K562 (cell line): ENCODE results near the gene OBSL1. TPM values are rescaled to one million over a fixed set of nuclear protein-coding genes. Genes with fewer than 3 reads are reported as not detected.

Experiments used
- CAMTA2 ChIP-seq: fragments of 250-450 bp; sonication (Bioruptor Pico); conservative IDR thresholded peaks from 2 replicates; pipeline ENCODE4 v1.5.1; 2022
- CREB1 ChIP-seq, 2 experiments: sonication (generic) in 1 of 2; formaldehyde crosslinking in 1 of 2; IDR thresholded peaks; 2 replicates each; pipeline versions ENCODE4 v1.6.1 to v1.8.0; 2012 to 2022; ENCODE audit warnings: inconsistent platforms in 1 of 2, mild to moderate bottlenecking in 1 of 2, missing genetic modification reagents in 1 of 2, moderate library complexity in 1 of 2
- HNRNPH1 ChIP-seq: fragments of 200-400 bp; formaldehyde crosslinking; optimal IDR thresholded peaks from 2 replicates; pipeline ENCODE3; 2017; ENCODE audit warnings: low read depth, mild to moderate bottlenecking, low read length, moderate library complexity
- KDM5B ChIP-seq: fragments of 200-600 bp; sonication (generic); IDR thresholded peaks from 2 replicates; pipeline ENCODE4 v1.6.1; 2012; ENCODE audit warnings: low read depth, mild to moderate bottlenecking, moderate library complexity, low read length, control low read depth, inconsistent platforms; ENCODE audit not compliant: insufficient replicate concordance
- MECOM ChIP-seq: fragments of 250-450 bp; sonication (Bioruptor Pico); IDR thresholded peaks from 2 replicates; pipeline ENCODE4 v1.8.0; 2022; ENCODE audit warnings: inconsistent platforms
- NR2C2 ChIP-seq, 2 experiments: fragments of 200-800 bp in 1 of 2; sonication (Bioruptor generic) in 1 of 2; sonication (generic) in 1 of 2; formaldehyde crosslinking in 1 of 2; IDR thresholded peaks; 2 replicates each; pipeline versions ENCODE4 v1.6.1 to v1.8.0; 2016 to 2022; ENCODE audit warnings: mild to moderate bottlenecking in 1 of 2, missing compliant biosample characterization in 1 of 2, missing genetic modification characterization in 1 of 2, missing genetic modification reagents in 1 of 2
- OTX1 ChIP-seq: fragments of 450-650 bp; formaldehyde crosslinking; IDR thresholded peaks from 2 replicates; pipeline ENCODE4 v1.4.0; 2022; ENCODE audit warnings: mild to moderate bottlenecking
- REST ChIP-seq, 2 experiments: fragments of 450-650 bp; formaldehyde crosslinking in 1 of 2; IDR thresholded peaks; 2 replicates each; pipeline versions ENCODE4 v1.4.0 to v1.6.1; 2014 to 2020; ENCODE audit warnings: mild to moderate bottlenecking in 2 of 2, borderline replicate concordance in 1 of 2, low read depth in 1 of 2
- RNF2 ChIP-seq: sonication (generic); IDR thresholded peaks from 2 replicates; pipeline ENCODE4 v1.6.1; 2016
- SMC3 ChIP-seq: conservative IDR thresholded peaks from 2 replicates; pipeline ENCODE4 v1.6.1; 2011; ENCODE audit warnings: low read depth, low read length, improper control_type of control experiment; ENCODE audit not compliant: insufficient read depth
- ZNF12 ChIP-seq: sonication (generic); formaldehyde crosslinking; IDR thresholded peaks from 2 replicates; pipeline ENCODE4 v1.4.0; 2020; ENCODE audit warnings: mild to moderate bottlenecking, missing genetic modification reagents
- ZNF354B ChIP-seq: fragments of 250-450 bp; sonication (Bioruptor Pico); IDR thresholded peaks from 2 replicates; pipeline ENCODE4 v1.4.0; 2020
- polyA plus RNA-seq, 8 experiments: library from polyadenylated mRNA; depleted of rRNA in 4 of 8; stranded (reverse) in 5 of 8; unstranded in 3 of 8; fragments of >200 nt; fragmentation: Nextera tagmentation in 2 of 8; fragmentation: Illumina TruSeq in 1 of 8; extraction: Ambion mirVana in 2 of 8; extraction: Trizol in 1 of 8; gene quantifications; 2 replicates each; pipeline versions ENCODE4 v1.2.1 to v1.2.3, GENCODE V29; 2011 to 2014; ENCODE audit warnings: inconsistent platforms in 1 of 8, missing spikeins in 1 of 8
- total RNA-seq, 7 experiments: library from RNA; depleted of rRNA in 6 of 7; stranded (reverse); fragments of >200 nt in 6 of 7; fragmentation: Illumina TruSeq in 2 of 7; extraction: Trizol in 2 of 7; gene quantifications; 2 replicates each; pipeline versions ENCODE4 v1.2.1 to v1.2.3, GENCODE V29; 2011 to 2021; ENCODE audit warnings: low replicate concordance in 1 of 7
- TF ChIP-seq, protein P1 (sequence below): sonication (generic); formaldehyde crosslinking; IDR thresholded peaks from 2 replicates; pipeline ENCODE4 v1.8.0; 2022; ENCODE audit warnings: missing genetic modification reagents, mild to moderate bottlenecking, moderate library complexity, borderline replicate concordance
- TF ChIP-seq, protein P2 (sequence below): sonication (generic); formaldehyde crosslinking; IDR thresholded peaks from 2 replicates; pipeline ENCODE4 v1.8.1; 2023; ENCODE audit warnings: mild to moderate bottlenecking, missing genetic modification reagents, moderate library complexity

The OBSL1 gene
- total and polyA plus RNA-seq, 9 of the 15 experiments (the other 6 are each of a cell fraction or from before 2014, with no cell fraction given) = 1.2 to 26.6 (median 8.6) TPM

GRCh38 chr2:219514196-219514761, 57.1 kb downstream of the OBSL1 start, which contains the start of gene ASIC4 (continued):
- TF ChIP-seq REST (IDR thresholded peaks at IDR 0.05; ENCODE audit: borderline replicate concordance) (peak; percentile 36; the same call in 1 of the 2 replicates), REST (CRISPR knock-in tag; IDR thresholded peaks at IDR 0.05; ENCODE audit: low read depth) (no peak), NR2C2 (CRISPR knock-in tag; IDR thresholded peaks at IDR 0.05) (no peak), NR2C2 (tag; IDR thresholded peaks at IDR 0.05) (peak; percentile 48; the same call in 1 of the 2 replicates), CREB1 (IDR thresholded peaks at IDR 0.05) (peak; percentile 76), CREB1 (CRISPR knock-in tag; IDR thresholded peaks at IDR 0.05) (peak; percentile 78), MECOM (CRISPR knock-in tag) (no peak), SMC3 (0 out of 2 replicates have a peak, but pooled peaks have one; percentile 10), CAMTA2 (CRISPR knock-in tag) (no peak), OTX1 (peak; percentile 55; the same call in 1 of the 2 replicates), HNRNPH1 (no peak), ZNF12 (CRISPR knock-in tag) (no peak), RNF2 (peak; percentile 97), ZNF354B (CRISPR knock-in tag) (no peak), KDM5B (no peak)
- TF ChIP-seq, protein P1, sequence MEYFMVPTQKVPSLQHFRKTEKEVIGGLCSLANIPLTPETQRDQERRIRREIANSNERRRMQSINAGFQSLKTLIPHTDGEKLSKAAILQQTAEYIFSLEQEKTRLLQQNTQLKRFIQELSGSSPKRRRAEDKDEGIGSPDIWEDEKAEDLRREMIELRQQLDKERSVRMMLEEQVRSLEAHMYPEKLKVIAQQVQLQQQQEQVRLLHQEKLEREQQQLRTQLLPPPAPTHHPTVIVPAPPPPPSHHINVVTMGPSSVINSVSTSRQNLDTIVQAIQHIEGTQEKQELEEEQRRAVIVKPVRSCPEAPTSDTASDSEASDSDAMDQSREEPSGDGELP (CRISPR knock-in tag) = peak; percentile 99
- TF ChIP-seq, protein P2, sequence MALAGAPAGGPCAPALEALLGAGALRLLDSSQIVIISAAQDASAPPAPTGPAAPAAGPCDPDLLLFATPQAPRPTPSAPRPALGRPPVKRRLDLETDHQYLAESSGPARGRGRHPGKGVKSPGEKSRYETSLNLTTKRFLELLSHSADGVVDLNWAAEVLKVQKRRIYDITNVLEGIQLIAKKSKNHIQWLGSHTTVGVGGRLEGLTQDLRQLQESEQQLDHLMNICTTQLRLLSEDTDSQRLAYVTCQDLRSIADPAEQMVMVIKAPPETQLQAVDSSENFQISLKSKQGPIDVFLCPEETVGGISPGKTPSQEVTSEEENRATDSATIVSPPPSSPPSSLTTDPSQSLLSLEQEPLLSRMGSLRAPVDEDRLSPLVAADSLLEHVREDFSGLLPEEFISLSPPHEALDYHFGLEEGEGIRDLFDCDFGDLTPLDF = no peak
